OCI-M1 (cell line): ENCODE data around the gene ZNF831.

ENCODE experiments used
- DNase-seq: peaks from one replicate; lab custom pipeline; 2025; lab: John Stamatoyannopoulos, UW

Gene ZNF831

GRCh38 chr20:59163631-59164530 is at the start of gene ZNF831:
Gene ZNF831 (plus strand): TSS chr20:59163821. CDS start chr20:59191020, 27,199 bp downstream.
- DNase-seq, result peak; percentile 23

- no peak for DNase-seq
Measured at GRCh38 chr20:59117526-59117925, 46.1 kb upstream of the ZNF831 start.

DNA sequence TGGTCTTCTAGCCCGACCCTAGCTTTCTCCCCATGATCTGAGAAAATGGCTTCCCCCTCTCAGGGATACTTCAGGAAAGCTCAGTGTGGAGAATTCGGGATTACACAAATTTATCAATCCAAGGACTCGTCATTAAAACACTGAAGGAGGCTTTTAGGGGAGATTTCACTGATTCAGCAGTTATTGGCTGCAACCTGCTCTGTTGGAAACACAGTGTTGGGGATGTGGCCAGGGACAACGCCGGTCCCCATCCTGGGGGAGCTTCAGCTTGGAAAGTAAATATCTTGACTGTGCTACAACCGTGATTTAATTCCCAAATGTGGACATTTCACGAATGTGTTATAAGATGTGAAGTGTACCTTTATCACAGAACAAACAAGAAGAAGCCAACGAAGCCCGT is 44.8 kb upstream of the ZNF831 start:
- DNase-seq, result no peak

GRCh38 chr20:59120491-59120890 is 43.1 kb upstream of the ZNF831 start:
- no peak for DNase-seq

DNA sequence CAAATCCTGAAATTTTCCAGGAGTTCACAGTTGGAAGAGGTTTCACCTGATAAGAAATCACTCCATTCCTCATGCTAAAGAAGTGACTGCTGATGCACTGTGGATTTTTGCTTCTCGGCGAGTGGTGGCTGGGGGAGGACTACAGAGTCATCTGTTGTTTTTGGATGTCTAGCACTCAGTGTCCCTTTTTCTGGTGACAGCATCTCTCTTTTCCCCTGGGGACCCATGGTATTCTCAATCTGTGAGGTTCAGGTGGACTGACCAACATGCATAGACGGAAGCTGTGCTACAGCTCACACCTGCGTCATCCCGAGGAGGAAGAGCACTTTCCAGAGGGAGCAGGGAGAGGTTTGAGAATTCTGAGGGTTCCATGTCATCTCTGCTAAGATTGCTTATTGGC is 42.7 kb upstream of the ZNF831 start:
- no peak for DNase-seq

GRCh38 chr20:59121714-59122565 is 41.7 kb upstream of the ZNF831 start:
- no peak for DNase-seq

- DNase-seq, result no peak
Measured at GRCh38 chr20:59122566-59122919, 41.1 kb upstream of the ZNF831 start.

DNA sequence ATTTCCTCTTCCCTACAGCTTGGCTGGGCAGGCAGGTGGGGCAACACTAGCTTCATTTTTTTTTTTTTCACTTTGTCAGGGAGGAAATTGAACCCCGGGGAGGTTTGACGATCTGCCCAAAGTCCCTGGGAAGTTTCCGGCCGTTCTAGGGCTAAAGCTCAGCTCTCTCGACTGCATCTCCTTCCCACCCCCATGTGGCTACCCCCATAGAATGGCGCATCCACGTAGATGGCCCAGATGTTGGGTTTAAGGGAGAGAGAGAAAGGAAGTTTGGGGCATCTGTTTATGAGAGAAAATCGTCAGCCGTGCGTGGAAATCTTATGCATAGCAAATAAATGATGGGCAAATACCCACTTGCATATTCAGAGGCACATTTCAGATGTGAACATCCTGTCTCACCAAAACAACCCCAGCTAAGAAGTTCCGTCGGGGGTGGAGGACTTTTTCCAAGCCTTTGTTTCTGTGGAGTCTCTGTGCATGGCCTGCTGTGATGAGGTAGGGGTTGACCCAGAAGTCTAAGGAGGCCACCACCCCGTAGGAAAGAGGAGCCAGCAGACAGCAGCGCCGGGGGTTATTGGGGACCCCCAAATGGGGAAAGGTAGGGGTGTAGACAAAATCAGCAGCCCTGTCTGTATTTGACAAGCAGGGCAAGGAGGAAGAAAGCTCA is 40.5 kb upstream of the ZNF831 start:
- DNase-seq, result no peak

GRCh38 chr20:59123678-59124255 is 39.9 kb upstream of the ZNF831 start:
- no peak for DNase-seq

DNA sequence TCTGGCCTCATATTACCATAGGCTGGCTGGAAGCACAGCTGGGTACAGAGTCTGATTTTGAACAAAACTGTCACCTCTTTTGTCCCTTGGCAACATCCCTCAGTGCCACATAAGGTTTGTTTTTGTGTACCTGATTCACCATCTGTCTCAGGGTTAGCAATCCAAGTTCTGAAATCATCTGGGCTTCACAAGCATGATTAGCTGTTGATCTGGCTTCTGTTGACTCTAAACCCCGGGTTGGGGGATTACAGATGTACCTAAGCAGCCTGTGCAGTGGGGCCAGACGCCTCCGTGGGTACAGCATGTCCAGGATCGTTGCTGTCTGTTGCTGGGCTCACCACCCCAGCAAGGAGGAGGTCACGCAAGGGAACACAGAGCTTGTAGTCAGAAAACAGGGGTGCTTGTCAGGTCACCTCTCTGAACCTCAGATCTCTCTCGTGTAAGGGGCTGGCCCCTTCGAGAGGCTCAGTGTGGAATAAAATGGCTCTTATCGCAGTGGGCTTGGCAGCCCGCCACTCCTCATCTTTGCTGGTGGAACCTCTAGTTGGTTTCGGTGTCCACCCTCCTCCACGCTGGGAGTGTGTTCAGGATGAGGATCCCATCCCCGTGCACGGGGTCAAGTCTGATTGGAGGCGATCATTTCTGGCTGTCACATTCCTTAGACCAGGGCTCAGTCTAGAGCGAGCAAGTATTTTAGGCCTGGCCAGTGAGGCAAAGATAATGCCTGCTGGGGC is 39.2 kb upstream of the ZNF831 start:
- DNase-seq, result no peak

DNA sequence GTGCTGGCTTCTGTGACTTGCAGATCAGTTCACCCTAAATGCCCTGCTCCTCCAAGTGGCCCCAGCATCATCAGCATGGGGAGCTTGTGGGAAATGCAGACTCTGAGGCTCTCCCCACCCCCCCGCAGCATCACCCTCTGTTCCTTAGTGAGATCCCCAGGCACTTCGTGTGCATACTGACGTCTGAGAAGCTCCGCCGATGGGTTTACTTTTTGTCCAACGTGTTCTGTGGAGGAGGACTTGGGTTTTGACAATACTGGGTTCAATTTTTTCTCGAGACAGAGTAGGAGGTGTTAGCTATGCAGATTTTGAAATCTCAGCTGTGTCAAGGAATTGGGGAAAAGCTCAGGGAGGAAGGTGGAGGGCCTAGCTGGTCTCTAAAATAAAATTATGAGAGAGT is 38.3 kb upstream of the ZNF831 start:
- no peak for DNase-seq

- DNase-seq, result no peak
Measured at GRCh38 chr20:59125836-59126235, 37.8 kb upstream of the ZNF831 start.

DNA sequence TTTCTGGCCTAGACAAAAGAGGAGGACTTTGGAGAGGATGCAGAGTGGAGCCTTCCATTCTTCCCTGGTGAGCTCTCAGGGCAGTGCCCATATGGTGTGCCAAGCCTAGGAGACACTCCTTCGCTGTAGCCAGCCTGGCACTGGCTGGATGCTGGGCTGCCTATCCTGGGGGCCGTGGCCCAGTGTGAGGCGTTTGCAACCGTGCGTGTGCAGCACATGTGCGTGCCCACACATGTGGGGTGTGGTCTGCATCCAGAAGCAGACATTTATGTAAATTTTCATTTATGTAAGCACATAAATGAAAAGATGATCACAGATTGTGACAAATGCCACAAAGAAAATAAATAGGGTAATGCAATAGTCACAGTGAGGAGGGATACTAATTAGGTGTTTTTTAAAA is 35.8 kb upstream of the ZNF831 start:
- no peak for DNase-seq

GRCh38 chr20:59131551-59132285 is 31.9 kb upstream of the ZNF831 start:
- no peak for DNase-seq

DNA sequence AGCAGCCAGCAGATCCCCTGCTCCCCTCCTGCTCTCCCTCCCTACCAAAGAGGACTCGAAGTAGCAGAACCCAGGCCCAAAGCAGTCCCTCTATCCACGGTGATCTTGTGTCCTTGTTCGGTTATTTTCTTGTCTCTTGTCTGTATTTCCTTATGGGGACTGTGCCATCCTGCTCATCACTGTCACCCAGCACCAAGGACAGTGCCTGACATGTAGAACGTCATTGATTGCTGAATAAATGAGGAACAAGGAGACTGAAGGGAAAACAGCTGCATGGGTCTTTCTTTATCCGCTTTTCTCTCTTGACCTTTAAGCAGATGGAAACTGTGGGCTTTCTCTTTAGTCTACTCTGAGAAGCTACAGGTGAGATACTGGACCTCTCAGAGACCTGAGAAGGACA is 29.4 kb upstream of the ZNF831 start:
- peak; percentile 20 for DNase-seq

DNA sequence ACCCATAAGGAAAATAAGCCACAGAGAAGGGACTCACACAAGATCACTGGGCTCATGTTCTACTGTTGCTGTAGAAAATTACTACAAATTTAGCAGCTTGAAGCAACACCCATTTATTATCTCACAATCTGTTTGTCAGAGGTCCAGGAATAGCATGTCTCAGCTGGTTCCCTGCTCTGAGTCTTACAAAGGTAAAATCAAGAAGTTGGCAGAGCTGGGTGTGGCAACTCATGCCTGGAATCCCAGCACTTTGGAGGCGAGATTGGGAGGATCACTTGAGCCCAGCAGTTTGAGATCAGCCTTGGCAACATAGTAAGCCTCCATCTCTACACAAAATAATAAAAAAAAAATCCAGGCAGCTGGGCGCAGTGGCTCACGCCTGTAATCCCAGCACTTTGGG is 28.5 kb upstream of the ZNF831 start:
- DNase-seq, result no peak

GRCh38 chr20:59136027-59136426 is 27.6 kb upstream of the ZNF831 start:
- no peak for DNase-seq

DNA sequence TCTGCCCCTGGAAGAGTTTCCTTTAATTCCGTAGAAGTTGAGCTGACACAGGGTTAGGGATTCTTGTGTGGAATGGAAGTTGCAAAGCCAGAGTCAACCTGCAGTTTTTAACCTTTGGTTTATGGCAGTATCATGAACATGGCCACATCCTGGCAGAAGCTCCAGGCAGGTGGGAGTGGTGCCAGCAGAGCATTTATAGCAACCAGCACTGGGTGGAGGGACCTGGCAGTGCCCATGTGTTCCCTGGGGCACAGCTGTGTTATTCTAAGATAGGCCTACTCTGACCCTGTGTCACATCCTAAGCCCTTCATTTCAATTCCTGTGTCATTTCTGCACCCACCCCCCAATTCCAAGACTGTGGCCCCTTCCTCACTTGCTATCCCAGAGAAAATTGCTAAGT is 26.1 kb upstream of the ZNF831 start:
- DNase-seq, result no peak

GRCh38 chr20:59138114-59138748 is 25.4 kb upstream of the ZNF831 start:
- DNase-seq, result no peak

GRCh38 chr20:59139998-59140397 is 23.6 kb upstream of the ZNF831 start:
- DNase-seq, result peak; percentile 39
